B cell (primary cell): ENCODE results near the gene FCGBP. TPM values are rescaled to one million over a fixed set of nuclear protein-coding genes. Genes with fewer than 3 reads are reported as not detected.

Source experiments
- ATAC-seq: fragments of 200-7000 bp; cut with Tn5 transposase; one replicate; pipeline ENCODE4 v1.10.0; 2021; ENCODE audit warnings: low read depth, mild to moderate bottlenecking, moderate number of reproducible peaks, moderate library complexity
- CTCF ChIA-PET: fragments of 350-600 bp; sonication (Branson Sonifier 250); formaldehyde crosslinking; loops from one replicate; lab custom pipeline; 2021; ENCODE audit warnings: antibody characterized with exemption, inconsistent platforms; lab: Charles Lee
- POLR2A ChIA-PET: fragments of 350-600 bp; sonication (Branson Sonifier 250); formaldehyde crosslinking; loops from one replicate; lab custom pipeline; 2021; ENCODE audit warnings: antibody characterized with exemption; lab: Charles Lee
- DNase-seq: peaks from one replicate; pipeline ENCODE4 v3.0.0; 2013
- H2AFZ ChIP-seq: 2 replicates; pipeline ENCODE4 v1.6.1; 2012; ENCODE audit warnings: mild to moderate bottlenecking, low read depth, low read length; ENCODE audit not compliant: insufficient read depth, poor library complexity, severe bottlenecking
- H3K27ac ChIP-seq, 2 donors: 1 replicate in 1 of 2; 2 replicates in 1 of 2; pipeline ENCODE4 v1.5.1; 2012 to 2013; ENCODE audit warnings: low read length in 2 of 2, mild to moderate bottlenecking in 2 of 2, moderate library complexity in 1 of 2
- H3K27me3 ChIP-seq, 4 experiments: fragments of 200-600 bp in 1 of 4; sonication (generic) in 1 of 4; replicated peaks in 1 of 4; 1 replicate in 2 of 4; 2 replicates in 2 of 4; pipeline versions ENCODE4 v1.6.1 to v1.7.0; 2013 to 2016; ENCODE audit warnings: low read length in 3 of 4, mild to moderate bottlenecking in 2 of 4, mixed read lengths in 1 of 4, moderate library complexity in 1 of 4; ENCODE audit not compliant: insufficient read depth in 4 of 4, control insufficient read depth in 3 of 4; ENCODE audit errors: control extremely low read depth in 1 of 4
- H3K36me3 ChIP-seq, 2 experiments: replicated peaks in 1 of 2; 1 replicate in 1 of 2; 2 replicates in 1 of 2; pipeline versions ENCODE4 v1.6.1 to v1.7.1; 2013; ENCODE audit warnings: low read length in 1 of 2; ENCODE audit not compliant: insufficient read depth in 2 of 2, control insufficient read depth in 1 of 2; ENCODE audit errors: control extremely low read depth in 1 of 2, extremely low read depth in 1 of 2
- H3K4me1 ChIP-seq, 2 donors: fragments of 200-600 bp in 1 of 2; sonication (generic) in 1 of 2; 1 replicate in 1 of 2; 2 replicates in 1 of 2; pipeline versions ENCODE4 v1.5.1 to v1.6.1; 2013 to 2017; ENCODE audit warnings: low read length in 2 of 2; ENCODE audit not compliant: control insufficient read depth in 2 of 2, insufficient read depth in 2 of 2
- H3K4me2 ChIP-seq: replicated peaks from 2 replicates; pipeline ENCODE3; 2012; ENCODE audit warnings: mild to moderate bottlenecking, low read depth, low read length; ENCODE audit not compliant: poor library complexity, severe bottlenecking
- H3K4me3 ChIP-seq, 5 experiments: fragments of 200-600 bp in 1 of 5; sonication (generic) in 1 of 5; 1 replicate in 3 of 5; 2 replicates in 2 of 5; pipeline versions ENCODE4 v1.5.1 to v1.7.0; 2011 to 2016; ENCODE audit warnings: low read length in 4 of 5, mild to moderate bottlenecking in 4 of 5, low read depth in 2 of 5, control low read depth in 1 of 5, moderate library complexity in 1 of 5; ENCODE audit not compliant: insufficient read depth in 1 of 5; ENCODE audit errors: control extremely low read depth in 1 of 5, extremely low read depth in 1 of 5
- H3K79me2 ChIP-seq: fragments of 200-600 bp; sonication (generic); one replicate; pipeline ENCODE4 v1.6.0; 2016; ENCODE audit warnings: low read length; ENCODE audit not compliant: control insufficient read depth, insufficient read depth
- H3K9ac ChIP-seq: fragments of 200-600 bp; sonication (generic); 2 replicates; pipeline ENCODE4 v1.6.1; 2017; ENCODE audit warnings: mild to moderate bottlenecking, low read length, moderate library complexity
- H3K9me3 ChIP-seq, 3 donors: one replicate each; pipeline versions ENCODE4 v1.6.1 to v1.7.1; 2013; ENCODE audit warnings: low read length in 2 of 3; ENCODE audit not compliant: control insufficient read depth in 2 of 3, insufficient read depth in 1 of 3; ENCODE audit errors: control extremely low read depth in 1 of 3
- H4K20me1 ChIP-seq: 2 replicates; pipeline ENCODE4 v1.6.0; 2012; ENCODE audit warnings: mild to moderate bottlenecking, low read length; ENCODE audit not compliant: insufficient read depth, control insufficient read depth, poor library complexity, severe bottlenecking
- H3K27ac Mint-ChIP-seq: one replicate; pipeline ENCODE4 v1.8.0; 2021; ENCODE audit warnings: mixed read lengths
- H3K27me3 Mint-ChIP-seq: one replicate; pipeline ENCODE4 v1.8.0; 2021; ENCODE audit warnings: mixed read lengths
- H3K4me1 Mint-ChIP-seq: one replicate; pipeline ENCODE4 v1.8.0; 2021; ENCODE audit warnings: mixed read lengths
- H3K4me3 Mint-ChIP-seq: one replicate; pipeline ENCODE4 v1.8.0; 2021; ENCODE audit warnings: mixed read lengths
- H3K9me3 Mint-ChIP-seq: one replicate; pipeline ENCODE4 v1.8.0; 2022; ENCODE audit warnings: mixed read lengths; ENCODE audit not compliant: insufficient read depth
- CTCF ChIP-seq: fragments of 200-600 bp; IDR thresholded peaks from one replicate; pipeline ENCODE4 v1.8.0; 2022; ENCODE audit warnings: antibody characterized with exemption, mild to moderate bottlenecking
- EZH2 ChIP-seq: IDR thresholded peaks from 2 replicates; pipeline ENCODE4 v1.6.1; 2012; ENCODE audit warnings: borderline replicate concordance, low read depth, mild to moderate bottlenecking, moderate library complexity, low read length; ENCODE audit not compliant: insufficient read depth, poor library complexity, severe bottlenecking
- WGBS: methylation state at CpG from one replicate; pipeline ENCODE4 v1.1.5; 2013; ENCODE audit warnings: missing lambda C conversion rate; ENCODE audit not compliant: insufficient coverage; 5-methylcytosine and 5-hydroxymethylcytosine counted together
- intact Hi-C: fragments of 100-400 bp; cut with micrococcal nuclease; formaldehyde crosslinking; loops from one replicate; pipeline ENCODE4 v1.10.0; 2022
- polyA plus RNA-seq: library from polyadenylated mRNA; depleted of rRNA; stranded (reverse); fragments of >200 nt; gene quantifications from 2 replicates; pipeline ENCODE4 v1.2.3, GENCODE V29; 2012
- total RNA-seq, 2 donors: library from RNA; stranded (reverse); fragments of 120-200 nt in 1 of 2; gene quantifications; 1 replicate in 1 of 2; 2 replicates in 1 of 2; pipeline versions ENCODE4 v1.2.3 to v1.2.4, GENCODE V29; 2013 to 2022

The FCGBP gene
- total and polyA plus RNA-seq, 2 donors (not counting 1 experiment from before 2014, with no cell fraction given) = 5.7 to 22.9 TPM

GRCh38 chr19:39919976-39920375 lies 14.5 kb downstream of the FCGBP start:
- intact Hi-C loops = no loop called here
- peaks cover 8% of the 10 kb centered on the region for H3K4me1 Mint-ChIP-seq
- H3K4me2 ChIP-seq = no peak overlapping the region
- ChIA-PET CTCF (interaction anchor here (1.2 kb wide), 1 partner anchor 11 kb away, joined by 3 read pairs; no protein-coding TSS in a partner anchor), POLR2A (no interaction called here)
- peaks cover 0 to 2% of the 10 kb centered on the region in 2 experiments for H3K36me3 ChIP-seq
- no peak overlapping the region for H3K27ac ChIP-seq
- no peak overlapping the region for H3K4me3 Mint-ChIP-seq
- peaks cover 0 to 2% (median 0%) of the 10 kb centered on the region in 3 donors for H3K9me3 ChIP-seq
- peaks cover 0 to 10% of the 10 kb centered on the region in 2 donors for H3K4me1 ChIP-seq
- no peak overlapping the region for H2AFZ ChIP-seq
- peaks cover 3% of the 10 kb centered on the region for H3K27me3 Mint-ChIP-seq
- no peaks in the 10 kb centered on the region for H4K20me1 ChIP-seq
- no peak for TF ChIP-seq CTCF
- no peak for TF ChIP-seq EZH2
- no peaks in the 10 kb centered on the region for H3K79me2 ChIP-seq
- DNase-seq = no peak
- H3K9me3 Mint-ChIP-seq = no peaks in the 10 kb centered on the region
- WGBS = 100% methylated on average over 5 of the region's 6 CpGs
- no peaks in the 10 kb centered on the region for H3K27me3 ChIP-seq
- no peak overlapping the region for H3K27ac Mint-ChIP-seq
- no peak for ATAC-seq
- no peak overlapping the region for H3K4me3 ChIP-seq
- H3K9ac ChIP-seq = no peak overlapping the region

GRCh38 chr19:39918183-39918651 lies 16.2 kb downstream of the FCGBP start:
- Mint-ChIP-seq H3K4me3 (no peak overlapping the region), H3K27me3 (peaks cover 3% of the 10 kb centered on the region), H3K4me1 (peaks cover 8% of the 10 kb centered on the region), H3K27ac (no peak overlapping the region), H3K9me3 (no peaks in the 10 kb centered on the region)
- H3K9ac ChIP-seq = no peak overlapping the region
- H3K4me2 ChIP-seq = no peak overlapping the region
- H3K79me2 ChIP-seq = no peaks in the 10 kb centered on the region
- no peak overlapping the region for H3K4me3 ChIP-seq
- CTCF ChIA-PET = interaction anchor here (0.8 kb wide), 1 partner anchor 52 kb away, joined by 3 read pairs; no protein-coding TSS in a partner anchor
- no peak overlapping the region for H3K27ac ChIP-seq
- no peaks in the 10 kb centered on the region for H3K27me3 ChIP-seq
- H3K36me3 ChIP-seq = peaks cover 0 to 2% of the 10 kb centered on the region in 2 experiments
- POLR2A ChIA-PET = no interaction called here
- no peaks in the 10 kb centered on the region for H4K20me1 ChIP-seq
- no peaks in the 10 kb centered on the region for H3K9me3 ChIP-seq
- no peak overlapping the region for H2AFZ ChIP-seq
- WGBS = 97% methylated on average over 17 of the region's 20 CpGs
- DNase-seq (no peak), ATAC-seq (no peak)
- intact Hi-C loops = no loop called here
- H3K4me1 ChIP-seq = peaks cover 0 to 10% of the 10 kb centered on the region in 2 donors
- TF ChIP-seq EZH2 = no peak
- TF ChIP-seq CTCF = no peak
